ENCODE measurements around the gene UBE2D1. TPM values are rescaled to one million over a fixed set of nuclear protein-coding genes. Genes with fewer than 3 reads are reported as not detected.

Gene UBE2D1
- total and polyA plus RNA-seq, 2 of the 4 experiments (the other 2 are of a cell fraction) = 9.1 to 9.7 TPM

DNA sequence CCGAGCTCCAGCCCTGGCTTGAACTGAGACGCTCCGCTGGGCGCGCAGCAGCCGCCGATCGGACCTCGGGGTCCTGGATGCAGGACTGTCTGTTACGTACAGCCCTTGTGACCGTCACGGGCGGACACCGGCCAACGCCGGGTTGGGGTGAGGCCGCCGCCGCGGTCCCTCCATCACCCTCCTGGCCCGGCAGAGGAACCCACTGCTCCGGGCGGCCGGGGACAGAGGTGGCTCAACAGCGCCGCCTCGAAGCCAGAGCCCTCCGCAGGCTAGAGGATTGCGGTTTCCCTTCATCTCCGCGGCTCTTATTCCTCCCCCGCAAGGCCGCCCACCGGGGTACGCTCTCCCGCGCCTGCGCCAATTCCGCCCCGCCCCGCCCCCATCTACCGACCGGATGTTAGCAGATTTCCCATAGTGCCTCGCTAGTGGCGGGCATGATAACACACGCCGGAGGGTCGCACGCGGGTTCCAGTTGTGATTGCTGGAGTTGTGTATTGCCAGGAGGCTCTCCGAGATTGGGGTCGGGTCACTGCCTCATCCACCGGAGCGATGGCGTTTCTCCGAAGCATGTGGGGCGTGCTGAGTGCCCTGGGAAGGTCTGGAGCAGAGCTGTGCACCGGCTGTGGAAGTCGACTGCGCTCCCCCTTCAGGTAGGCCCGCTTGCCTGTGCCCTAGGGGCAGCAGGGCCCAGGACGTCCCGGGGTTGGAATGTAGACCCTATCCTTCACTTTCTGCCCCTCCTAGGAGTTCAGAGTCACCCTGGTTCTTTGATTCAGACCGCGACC lies 50.4 kb downstream of the UBE2D1 start, which contains the start of gene TFAM:
TFAM (plus strand) TSS at position 412 of the 785 bp plus-strand sequence; CDS start at position 550, 138 bp downstream.
- CTCF ChIA-PET = interaction anchor here (0.5 to 1.2 kb wide), 5 partner anchors 19 to 209 kb away, joined by 3 read pairs; no protein-coding TSS in a partner anchor
- Histone ChIP-seq H3K4me3 (ENCODE audit: insufficient read depth, low read depth, low read length) (peak within 1 kb of the TSS; percentile 83), H2BK5ac (ENCODE audit: low read depth, low read length, poor library complexity, severe bottlenecking) (peak within 1 kb of the TSS; percentile 77), H4K5ac (ENCODE audit: low read depth, low read length) (peak within 1 kb of the TSS; percentile 57), H3K4me2 (ENCODE audit: low read depth, low read length) (peak within 1 kb of the TSS; percentile 97), H3K27ac (ENCODE audit: insufficient read depth, low read length) (peak within 1 kb of the TSS; percentile 78), H2BK20ac (ENCODE audit: low read depth, low read length) (0 out of 2 replicates have a peak within 1 kb of the TSS, but pooled peaks have one; percentile 16), H3K36me3 (ENCODE audit: control insufficient read depth, insufficient read depth, low read length) (peaks cover 8% of the 10 kb centered on the region), H3K18ac (ENCODE audit: low read depth, low read length) (peak within 1 kb of the TSS; percentile 37), H4K20me1 (ENCODE audit: insufficient read depth, low read length) (no peaks in the 10 kb centered on the region), H3K56ac (ENCODE audit: extremely low read depth, insufficient read depth, low read length) (peak within 1 kb of the TSS; percentile 56; the same call in 1 of the 2 replicates), H3K79me1 (ENCODE audit: low read depth in 1 of 2, low read length in 2 of 2) (peaks cover 14 to 21% of the 10 kb centered on the region in 2 experiments; a peak in 3 of 4 replicates), H3K9me3 (ENCODE audit: control insufficient read depth, insufficient read depth, low read length) (no peaks in the 10 kb centered on the region), H3K23ac (ENCODE audit: low read depth, low read length) (peak within 1 kb of the TSS; percentile 89), H3K9ac (ENCODE audit: low read depth, low read length) (peak within 1 kb of the TSS; percentile 86), H3K27me3 (ENCODE audit: control insufficient read depth, insufficient read depth, low read length) (no peaks in the 10 kb centered on the region), H2AK9ac (replicated peaks; ENCODE audit: low read depth, low read length, poor library complexity) (peak within 1 kb of the TSS; percentile 93), H3K9me1 (ENCODE audit: insufficient read depth, low read length) (no peaks in the 10 kb centered on the region), H3K4ac (ENCODE audit: low read depth, low read length) (peak within 1 kb of the TSS; percentile 81), H2AFZ (replicated peaks; ENCODE audit: low read length, poor library complexity) (peak within 1 kb of the TSS; percentile 97), H4K8ac (ENCODE audit: low read depth in 2 of 2, low read length in 2 of 2) (peak within 1 kb of the TSS; percentile 68 to 96), H4K91ac (ENCODE audit: insufficient read depth, low read depth, low read length) (peak within 1 kb of the TSS; percentile 86), H2BK120ac (ENCODE audit: low read depth, low read length) (peak within 1 kb of the TSS; percentile 78), H2BK15ac (ENCODE audit: low read depth, low read length) (peak within 1 kb of the TSS; percentile 62; the same call in 2 of the 3 replicates), H3K4me1 (ENCODE audit: control insufficient read depth, insufficient read depth, low read length) (no peaks in the 10 kb centered on the region; the same call in 1 of the 2 replicates), H2AK5ac (ENCODE audit: low read depth, low read length) (peak within 1 kb of the TSS; percentile 12), H3K14ac (replicated peaks; ENCODE audit: low read depth, low read length) (peak within 1 kb of the TSS; percentile 88)
- BruUV-seq (replicated peaks) = no TSS peak
- in situ Hi-C loops (cut with MboI; ENCODE audit: low sequenced_read_pairs) = no loop called here
- ATAC-seq (ENCODE audit: low read depth) (peak; percentile 96), DNase-seq (peak; percentile 85)
- POLR2A ChIA-PET (ENCODE audit: unreplicated experiment) = no interaction called here
- intact Hi-C loops (cut with micrococcal nuclease) = loop anchor here (2.0 kb wide), 2 partner anchors 86 to 208 kb away; no protein-coding TSS in a partner anchor
- dilution Hi-C loops (cut with HindIII; ENCODE audit: low sequenced_read_pairs, unreplicated experiment) = no loop called here
- WGBS, 2 experiments (ENCODE audit: extremely low coverage in 2 of 2, insufficient read length in 1 of 2) = 1% methylated on average over 27 of the region's 65 CpGs; no CpG with 5 or more reads in 1 of the 2 experiments
- TF ChIP-seq RFX5 (IDR thresholded peaks at IDR 0.05; ENCODE audit: low read depth, low read length) (no peak), CEBPB (IDR thresholded peaks at IDR 0.05; ENCODE audit: low read depth, low read length) (0 out of 2 replicates have a peak, but pooled peaks have one; percentile 0), RAD21 (IDR thresholded peaks at IDR 0.05; ENCODE audit: low read length) (peak; percentile 53), RCOR1 (IDR thresholded peaks at IDR 0.05; ENCODE audit: insufficient replicate concordance, low read length) (no peak), CHD1 (IDR thresholded peaks at IDR 0.05; ENCODE audit: low read depth, low read length) (no peak), BHLHE40 (IDR thresholded peaks at IDR 0.05; ENCODE audit: low read depth, low read length) (peak; percentile 45), SMC3 (IDR thresholded peaks at IDR 0.05; ENCODE audit: low read depth, low read length) (0 out of 2 replicates have a peak, but pooled peaks have one; percentile 25), FOS (IDR thresholded peaks at IDR 0.05; ENCODE audit: low read depth, low read length) (no peak), POLR2A (IDR thresholded peaks at IDR 0.05; ENCODE audit: low read depth, low read length) (peak; percentile 78), MAFK (IDR thresholded peaks at IDR 0.05; ENCODE audit: low read depth, low read length) (no peak), MXI1 (IDR thresholded peaks at IDR 0.05; ENCODE audit: borderline replicate concordance, low read depth, low read length) (peak; percentile 91), NFE2L2 (IDR thresholded peaks at IDR 0.05; ENCODE audit: low read depth, low read length) (no peak), MAZ (IDR thresholded peaks at IDR 0.05; ENCODE audit: borderline replicate concordance, low read depth, low read length) (peak; percentile 69; the same call in 1 of the 2 replicates), ELK1 (IDR thresholded peaks at IDR 0.05; ENCODE audit: borderline replicate concordance, low read depth, low read length) (no peak)
- TF ChIP-seq, protein P1, sequence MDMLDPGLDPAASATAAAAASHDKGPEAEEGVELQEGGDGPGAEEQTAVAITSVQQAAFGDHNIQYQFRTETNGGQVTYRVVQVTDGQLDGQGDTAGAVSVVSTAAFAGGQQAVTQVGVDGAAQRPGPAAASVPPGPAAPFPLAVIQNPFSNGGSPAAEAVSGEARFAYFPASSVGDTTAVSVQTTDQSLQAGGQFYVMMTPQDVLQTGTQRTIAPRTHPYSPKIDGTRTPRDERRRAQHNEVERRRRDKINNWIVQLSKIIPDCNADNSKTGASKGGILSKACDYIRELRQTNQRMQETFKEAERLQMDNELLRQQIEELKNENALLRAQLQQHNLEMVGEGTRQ (IDR thresholded peaks at IDR 0.05; ENCODE audit: low read depth, low read length) = peak; percentile 45; the same call in 1 of the 2 replicates
